ENCODE results near the gene AIP.

AIP gene

DNA sequence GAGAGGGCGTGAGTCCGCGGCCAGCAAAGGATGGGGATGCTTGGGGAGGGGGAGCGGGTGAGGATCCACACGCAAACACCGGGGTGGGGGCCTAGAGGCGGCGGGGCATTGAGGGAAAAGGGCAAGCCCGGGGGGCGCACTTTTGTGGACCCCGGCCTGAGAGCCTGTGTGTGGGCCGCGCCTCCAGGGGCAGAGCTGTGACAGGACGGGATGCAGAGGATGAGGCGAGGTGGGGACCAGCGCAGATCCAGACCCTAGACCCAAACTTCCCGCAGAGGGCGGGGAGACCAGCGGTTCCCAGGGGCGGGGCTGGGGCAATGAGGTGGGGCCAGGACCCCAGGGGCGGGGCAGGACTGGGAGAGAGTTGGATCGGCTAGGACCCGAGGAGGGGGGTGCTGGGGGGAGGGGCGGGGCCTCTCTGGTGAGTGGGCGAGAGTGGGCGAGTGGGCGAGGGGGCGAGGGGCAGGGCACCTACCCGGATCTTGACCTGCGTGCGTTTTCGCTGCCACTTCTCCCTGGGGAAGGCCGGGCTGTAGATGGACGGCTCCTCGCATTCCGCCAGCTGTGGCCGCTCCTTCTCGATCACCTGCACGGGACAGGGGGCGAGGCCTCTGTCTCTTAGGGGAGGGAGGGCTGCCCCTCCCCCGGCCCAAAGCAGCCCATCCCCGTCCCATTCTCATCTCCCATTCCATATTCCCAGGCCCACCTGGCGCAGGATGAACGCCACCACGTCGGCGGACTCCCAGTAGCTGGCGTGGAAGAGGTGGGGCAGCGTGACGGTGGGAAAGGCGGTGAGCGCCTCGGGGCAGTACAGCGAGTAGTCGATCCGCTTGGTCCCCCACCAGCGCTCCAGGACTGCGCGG lies 11.8 kb downstream of the AIP start:
- DNase-seq, result no peak

- no peak for DNase-seq
Observed at GRCh38 chr11:67495234-67496005, 12.6 kb downstream of the AIP start.

DNA sequence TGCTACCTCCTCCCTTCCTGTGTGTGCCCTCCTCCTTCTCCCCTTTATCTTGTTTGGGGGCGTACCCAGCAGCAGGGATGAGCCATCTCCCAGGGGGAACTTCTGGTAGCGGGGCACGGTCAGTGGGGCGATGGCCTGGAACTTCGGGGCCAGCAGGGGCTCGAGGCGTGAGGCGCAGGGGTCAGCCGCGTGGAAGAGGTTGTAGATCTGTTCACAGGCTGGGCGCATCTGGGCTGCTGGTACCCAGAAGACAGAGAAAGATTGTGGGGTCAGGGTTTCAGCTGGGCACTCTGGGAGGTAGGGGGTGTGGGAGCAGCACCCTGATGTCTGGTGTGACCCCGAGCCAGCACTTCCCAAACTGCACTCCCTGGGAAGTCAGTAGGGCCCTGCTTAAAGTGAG lies 13.3 kb downstream of the AIP start:
- no peak for DNase-seq

- DNase-seq, result no peak
Observed at GRCh38 chr11:67497656-67498291, 14.9 kb downstream of the AIP start.

DNA sequence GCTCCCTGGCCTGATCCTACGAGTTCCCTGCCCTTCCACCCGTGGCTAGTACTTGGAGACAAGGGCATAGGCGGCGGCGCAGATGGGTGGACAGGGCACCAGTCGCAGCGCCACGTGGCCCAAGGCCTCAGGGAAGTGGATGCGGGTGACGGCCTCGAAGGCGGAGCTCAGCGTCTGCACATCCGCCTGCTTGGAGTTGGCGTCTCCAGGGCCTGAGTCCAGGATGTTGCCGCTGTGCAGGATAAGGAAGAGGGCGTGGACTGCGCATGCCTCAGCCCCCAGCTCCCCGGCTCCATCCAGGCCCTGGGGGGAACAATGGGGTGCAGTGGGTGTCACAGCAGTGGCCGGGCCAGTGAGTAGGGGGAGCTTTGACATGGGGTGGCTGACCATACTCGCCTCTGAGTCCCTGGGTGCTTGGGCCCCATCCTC lies 15.7 kb downstream of the AIP start:
- no peak for DNase-seq

GRCh38 chr11:67499808-67500483 lies 17.1 kb downstream of the AIP start:
- DNase-seq, result no peak

DNA sequence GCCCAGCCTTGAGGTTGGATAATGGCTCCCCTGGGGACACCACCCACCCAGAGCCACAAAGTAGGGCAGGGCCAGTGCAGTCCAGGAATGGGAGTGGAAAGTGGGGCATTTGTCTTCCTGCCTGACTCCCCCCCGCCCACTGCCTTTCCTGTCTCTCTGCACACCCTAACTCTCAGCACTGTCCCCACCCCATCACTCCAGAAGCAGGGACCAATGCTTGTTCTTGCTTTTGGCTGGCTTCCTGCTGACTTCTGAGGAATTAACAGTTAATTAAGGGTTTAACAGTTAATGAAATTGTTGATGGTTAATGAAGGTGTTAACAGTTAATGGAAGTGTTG lies 17.6 kb downstream of the AIP start:
- DNase-seq, result no peak

DNA sequence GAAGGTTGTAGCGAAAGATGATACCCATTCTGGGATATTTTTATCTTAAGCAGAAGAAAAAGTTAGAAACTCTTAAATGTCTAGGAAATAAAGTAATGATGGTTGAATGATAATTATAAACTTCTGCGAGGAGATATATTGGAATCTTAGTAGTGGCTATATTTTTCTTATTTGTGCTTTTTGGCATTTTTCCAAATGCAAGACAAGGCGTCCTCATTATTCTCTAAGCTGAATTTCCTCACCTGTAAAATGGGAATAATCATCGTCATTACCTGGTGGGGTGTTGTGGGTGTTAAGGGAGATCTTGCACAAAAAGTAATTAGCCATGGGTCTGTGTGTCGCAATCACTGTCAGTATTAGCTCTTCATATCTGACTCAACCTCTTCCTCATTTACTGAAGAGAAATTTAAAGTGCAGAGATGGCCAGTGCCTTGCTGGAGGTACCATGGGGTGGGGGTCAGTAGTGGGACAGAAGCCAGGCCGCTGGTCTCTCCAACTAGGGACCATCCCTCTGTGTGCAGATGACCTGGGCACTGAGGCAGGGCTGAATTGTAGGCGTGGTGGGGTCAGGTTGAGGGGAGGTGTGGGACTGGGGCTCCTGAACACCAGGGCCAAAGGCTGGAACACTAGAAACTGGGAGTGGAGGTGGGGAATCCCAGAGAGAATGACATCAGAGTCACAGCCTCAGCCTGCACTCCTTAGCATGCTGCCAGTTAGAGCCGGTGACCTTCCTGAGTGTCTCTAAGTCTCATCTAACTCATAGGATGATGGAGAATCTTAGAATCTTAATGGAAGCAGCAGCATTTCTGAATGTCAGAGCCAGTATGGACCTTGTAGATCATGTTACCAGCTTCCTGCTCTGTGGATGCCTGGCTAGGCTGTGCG lies 18.2 kb downstream of the AIP start:
- DNase-seq, result no peak

DNA sequence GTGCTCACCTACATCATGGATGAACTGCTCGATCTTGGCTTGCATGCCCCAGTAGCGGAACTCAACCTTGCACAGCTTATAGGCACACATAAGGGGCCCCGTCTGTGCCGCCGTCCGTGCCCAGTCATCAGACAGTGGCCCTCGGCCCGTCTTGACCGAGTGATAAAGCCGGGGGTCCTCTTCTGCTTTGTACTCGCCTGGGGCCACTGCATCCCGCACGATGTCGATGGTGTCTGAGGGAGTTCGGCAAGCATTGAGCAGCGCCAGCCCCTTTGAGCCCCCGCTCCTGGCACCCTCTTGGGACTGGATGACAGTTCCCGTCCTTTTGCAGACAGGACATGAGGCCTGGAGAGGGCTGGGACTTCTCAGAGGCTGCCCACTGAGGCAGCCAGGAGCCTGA lies 19.0 kb downstream of the AIP start:
- DNase-seq, result no peak

DNA sequence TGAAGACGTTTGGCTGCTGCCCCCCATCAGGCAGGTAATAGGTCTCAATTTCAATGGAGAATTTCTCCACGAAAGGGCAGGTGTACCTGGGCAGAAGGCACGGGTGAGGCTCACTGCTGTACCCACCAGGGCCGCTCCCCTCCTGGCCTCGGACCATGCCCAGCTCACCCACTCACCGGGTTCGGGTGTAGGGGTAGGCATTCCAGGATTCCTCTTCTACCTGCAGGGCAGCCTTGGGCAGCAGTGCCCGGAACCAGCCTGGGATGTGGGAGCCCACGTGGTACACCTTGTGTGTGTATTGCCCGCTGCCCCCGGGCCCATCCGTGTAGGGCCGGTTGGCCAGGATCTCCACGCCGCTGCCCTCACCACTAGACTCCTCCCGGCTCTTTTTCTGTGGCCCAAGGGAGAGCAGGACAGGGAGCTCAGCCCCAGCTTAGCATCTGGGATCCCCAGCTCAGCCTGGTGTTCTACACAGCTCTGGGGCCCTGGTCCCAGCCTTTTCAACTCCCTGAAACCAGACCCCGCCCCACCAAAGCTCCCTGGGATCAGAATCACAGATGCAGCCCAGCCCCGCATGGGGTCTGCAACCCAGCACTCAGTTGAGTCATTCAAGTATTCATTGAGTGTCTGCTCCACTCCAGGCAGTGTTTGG lies 19.6 kb downstream of the AIP start:
- DNase-seq, result no peak

- DNase-seq, result no peak
Observed at GRCh38 chr11:67503119-67504004, 20.5 kb downstream of the AIP start.

DNA sequence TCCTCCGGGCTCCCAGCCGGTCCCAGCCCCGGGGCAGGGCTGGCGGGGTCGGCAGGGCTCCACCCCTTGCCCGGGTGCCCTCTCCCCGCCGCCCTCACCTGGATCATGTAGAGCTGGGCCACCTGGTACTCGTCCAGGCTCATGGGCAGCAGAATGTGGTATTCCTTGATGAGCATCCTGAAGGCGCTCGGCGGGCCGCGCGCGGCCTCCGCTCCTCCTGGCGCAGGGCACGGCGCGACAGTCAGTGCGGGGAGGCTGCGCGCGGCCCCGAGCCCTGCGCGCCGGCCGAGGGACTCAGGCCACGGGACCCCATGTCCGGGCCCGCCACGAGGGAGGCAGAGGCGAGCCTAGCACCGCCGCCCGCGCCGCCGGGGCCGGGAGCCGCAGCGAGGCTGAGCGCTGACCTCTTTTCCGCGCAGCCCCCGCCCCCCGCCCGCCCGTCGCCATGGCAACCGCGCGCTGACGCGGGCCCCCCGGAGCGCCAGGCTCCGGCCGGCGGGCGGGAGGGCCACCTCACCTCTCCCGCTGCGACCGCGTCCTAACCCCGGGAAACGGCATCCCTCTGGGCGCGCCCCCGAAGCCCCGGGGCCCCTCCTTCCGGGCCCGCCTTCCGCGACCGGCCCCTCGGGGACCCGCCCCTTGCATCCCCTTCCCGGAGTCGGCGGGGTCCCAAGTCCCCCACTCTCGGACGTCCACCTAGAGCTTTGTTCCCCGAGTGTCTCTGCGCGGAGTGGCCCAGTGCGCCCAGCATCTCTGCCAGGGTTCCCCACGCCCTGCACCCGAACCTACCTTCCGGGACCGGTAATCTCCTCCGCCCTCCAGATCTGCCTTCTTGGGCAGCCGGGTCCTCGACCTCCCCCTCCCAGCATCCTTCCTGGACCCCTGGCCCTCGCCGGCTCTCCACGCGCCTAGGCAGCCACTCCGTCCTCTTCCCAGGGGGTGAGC lies 21.5 kb downstream of the AIP start:
- DNase-seq, result peak in 1 of 2 donors; percentile 44

DNA sequence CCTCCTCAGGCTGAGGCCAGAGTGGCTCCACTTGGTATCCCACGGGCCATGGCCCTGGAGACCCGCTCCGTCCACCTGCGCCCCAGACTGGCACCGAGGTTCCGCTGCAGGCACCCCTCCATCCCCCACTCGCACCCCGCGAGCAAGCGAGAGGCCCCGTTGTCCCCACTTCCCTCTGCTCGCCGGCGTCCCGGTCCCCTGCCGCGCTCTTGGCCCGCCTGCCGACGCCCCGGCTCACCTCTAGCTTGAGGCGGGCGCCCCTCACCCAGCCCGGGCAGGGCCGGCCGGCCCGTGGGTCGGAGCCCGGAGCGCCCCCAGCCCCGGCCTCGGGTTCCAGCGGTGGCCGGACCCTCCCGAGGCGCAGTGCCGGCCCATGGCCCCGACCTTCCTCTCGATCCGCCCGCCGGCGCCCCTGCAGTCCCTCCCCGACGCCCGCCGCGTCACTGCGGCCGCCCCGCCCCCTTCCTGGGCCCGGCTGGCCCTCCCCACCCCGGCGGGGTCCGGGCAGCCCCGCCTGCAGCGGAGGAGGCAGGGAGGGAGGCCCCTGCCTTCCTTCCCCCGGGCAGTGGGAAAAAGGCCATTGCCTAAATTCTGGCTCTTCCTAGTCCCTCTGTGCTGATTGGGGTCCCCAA lies 22.2 kb downstream of the AIP start, which contains the start of gene PITPNM1:
Gene PITPNM1 (minus strand): TSS at position 414 of the 632 bp plus-strand sequence. CDS start 1,183 bp downstream, outside the sequence.
- peak; percentile 73 to 76 for DNase-seq

DNA sequence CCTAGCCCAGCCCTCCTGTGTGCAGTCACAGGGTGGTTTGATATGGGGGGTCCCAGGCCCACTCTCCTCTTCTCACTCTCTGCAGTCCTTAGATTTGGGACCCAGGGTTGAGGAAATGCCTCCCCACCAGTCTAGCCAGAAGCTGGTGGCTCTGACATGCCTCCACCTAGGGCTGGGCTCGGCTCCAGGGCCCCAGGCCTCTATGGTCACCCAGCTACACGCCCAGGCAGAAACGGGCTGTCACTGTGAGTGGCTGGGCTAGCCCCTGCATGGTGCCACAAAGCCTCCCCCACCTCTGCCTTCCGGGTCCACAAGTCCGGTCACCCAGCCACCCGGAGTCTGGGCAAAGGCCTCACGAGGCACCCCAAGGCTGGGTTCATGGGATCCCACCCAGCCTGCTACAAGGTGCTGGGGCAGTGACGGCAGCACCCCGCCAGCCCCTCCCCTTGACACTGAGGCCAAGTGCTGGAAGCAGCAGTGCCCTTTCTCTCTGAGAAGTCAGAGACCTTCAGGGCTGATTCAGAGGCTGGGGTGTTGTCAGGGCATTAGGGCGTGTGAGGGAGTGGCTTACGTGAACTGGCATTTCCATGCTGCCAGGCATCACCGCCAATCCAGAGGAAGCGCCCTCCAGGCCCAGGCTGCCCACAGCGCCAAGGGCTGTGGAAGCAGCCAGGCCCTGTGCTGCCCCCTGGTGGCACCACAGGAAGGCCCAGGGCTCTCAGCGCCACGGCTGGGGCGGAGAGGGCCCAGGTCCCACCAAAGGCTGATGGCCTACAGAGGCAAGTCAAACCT lies 23.0 kb downstream of the AIP start:
- peak; percentile 92 for DNase-seq

DNA sequence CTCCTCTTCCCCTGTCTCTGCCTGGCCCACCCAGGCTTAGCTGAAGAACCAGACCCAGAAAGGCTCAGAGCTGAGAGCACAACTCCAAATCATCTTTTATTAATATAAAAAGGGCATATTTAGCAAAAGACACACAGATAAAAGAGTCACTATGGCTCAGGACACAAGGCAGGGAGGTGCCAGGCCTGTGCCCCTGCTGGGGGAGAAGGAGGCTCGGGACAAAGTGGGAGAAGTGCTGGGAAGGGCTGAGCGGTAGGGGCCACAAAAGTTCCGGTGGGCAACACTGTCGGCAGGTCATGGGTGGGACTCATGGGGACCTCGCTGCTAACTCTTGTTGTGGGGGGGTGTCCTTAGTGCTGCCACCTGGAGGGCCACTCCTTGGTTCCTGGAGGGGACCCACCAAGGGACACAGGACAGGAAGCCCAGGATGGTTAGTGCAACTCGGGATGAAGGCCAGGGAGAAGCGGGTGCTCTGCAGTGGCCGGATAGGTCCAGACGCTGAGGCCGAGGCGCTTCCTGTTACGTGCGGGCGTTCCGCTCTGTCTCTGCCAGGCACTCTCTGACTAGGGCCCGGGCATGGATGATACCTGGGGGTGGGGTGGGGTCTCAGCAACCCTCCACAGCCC lies 23.7 kb downstream of the AIP start:
- DNase-seq, result no peak

GRCh38 chr11:67507242-67507863 lies 24.5 kb downstream of the AIP start:
- no peak for DNase-seq

Measured in CD4-positive, alpha-beta T cell treated with Interleukin-4 for 1 hour (primary cell).